Neural progenitor cell (in vitro differentiated cells): ENCODE results near the gene HES3.

Source experiments
- CTCF ChIP-seq: fragments of 200-600 bp; sonication (generic); IDR thresholded peaks from 2 replicates; pipeline ENCODE4 v1.5.1; 2017; ENCODE audit warnings: antibody characterized with exemption, mild to moderate bottlenecking
- EZH2 ChIP-seq: fragments of 200-600 bp; sonication (generic); IDR thresholded peaks from 2 replicates; pipeline ENCODE4 v1.6.1; 2017; ENCODE audit warnings: antibody characterized with exemption, mild to moderate bottlenecking, moderate library complexity

- TF ChIP-seq CTCF (no peak), EZH2 (no peak)
These were observed 23.7 kb upstream of the HES3 start for GRCh38 chr1:6220236-6220635.
